ENCODE measurements around the gene TIGD6.

The TIGD6 gene

DNA sequence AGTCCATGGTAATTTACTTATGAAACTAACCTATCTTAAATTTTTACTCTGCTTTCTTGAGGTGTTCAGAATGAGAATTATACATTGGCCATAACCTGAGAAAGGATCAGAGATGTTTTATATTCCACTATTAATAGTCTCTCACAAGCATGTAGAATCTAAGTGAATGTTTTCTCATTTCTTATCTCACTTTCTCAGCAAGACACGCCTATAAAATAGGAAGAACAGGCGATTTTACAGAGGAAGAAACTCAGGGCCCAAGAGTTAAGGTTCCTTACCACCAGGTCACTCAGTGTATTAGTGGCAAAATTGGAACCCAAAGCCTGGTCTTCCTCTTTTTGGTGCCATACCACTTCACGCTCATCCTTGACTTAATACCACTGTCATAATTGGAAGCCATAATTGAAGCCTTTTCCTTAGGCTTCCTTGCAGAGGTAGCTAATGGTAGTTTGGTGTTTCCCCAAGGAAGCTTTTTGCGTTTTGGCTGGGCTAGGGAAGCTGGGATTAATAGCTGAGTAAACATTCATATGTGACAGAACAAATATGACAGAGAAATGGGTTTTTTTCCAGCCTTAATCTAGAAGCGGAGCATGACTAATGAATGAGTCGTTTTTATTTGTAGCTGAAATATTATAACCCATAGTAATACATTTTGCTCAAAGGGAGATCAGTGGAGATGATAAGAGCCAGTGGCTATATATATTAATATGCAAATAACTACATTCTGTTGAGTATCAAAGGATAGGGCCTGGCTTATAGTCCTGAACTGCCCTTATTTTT lies 17.0 kb upstream of the TIGD6 start:
- no peak for DNase-seq

DNA sequence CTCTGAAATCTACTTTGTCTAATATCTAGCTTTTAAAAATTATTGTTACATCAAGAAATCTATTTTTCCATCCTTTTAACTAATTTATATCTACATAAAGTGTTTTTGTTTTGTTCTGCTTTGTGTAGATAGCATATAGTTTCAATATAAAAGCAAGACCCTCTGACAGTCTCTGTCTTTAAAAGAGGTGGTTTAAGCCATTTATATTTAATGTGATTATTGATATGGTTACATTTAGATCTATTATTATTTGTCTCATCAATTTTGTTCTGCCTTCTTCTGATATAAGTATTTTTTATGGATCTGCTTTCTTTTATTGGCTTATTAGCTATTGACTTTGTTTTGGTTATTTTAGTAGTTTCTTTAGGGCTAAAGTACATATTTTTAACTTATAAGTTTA lies 16.1 kb upstream of the TIGD6 start:
- DNase-seq: no peak

DNA sequence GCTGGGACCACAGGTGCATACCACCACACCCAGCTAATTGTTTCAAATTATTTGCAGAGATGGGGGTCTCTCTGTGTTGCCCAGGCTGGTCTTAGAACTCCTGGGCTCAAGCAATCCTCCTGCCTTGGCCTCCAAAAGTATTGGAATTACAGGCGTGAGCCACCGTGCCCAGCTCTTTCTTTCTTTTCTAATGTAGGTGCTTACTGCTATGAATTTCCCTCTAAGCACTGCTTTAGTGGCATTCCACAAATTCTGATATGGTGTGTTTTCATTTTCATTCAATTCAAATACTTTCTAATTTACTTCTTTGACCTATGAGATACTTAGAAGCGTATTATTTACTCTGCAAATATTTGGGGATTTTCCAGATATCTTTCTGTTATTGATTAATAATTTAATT lies 15.0 kb upstream of the TIGD6 start:
- DNase-seq: no peak

DNA sequence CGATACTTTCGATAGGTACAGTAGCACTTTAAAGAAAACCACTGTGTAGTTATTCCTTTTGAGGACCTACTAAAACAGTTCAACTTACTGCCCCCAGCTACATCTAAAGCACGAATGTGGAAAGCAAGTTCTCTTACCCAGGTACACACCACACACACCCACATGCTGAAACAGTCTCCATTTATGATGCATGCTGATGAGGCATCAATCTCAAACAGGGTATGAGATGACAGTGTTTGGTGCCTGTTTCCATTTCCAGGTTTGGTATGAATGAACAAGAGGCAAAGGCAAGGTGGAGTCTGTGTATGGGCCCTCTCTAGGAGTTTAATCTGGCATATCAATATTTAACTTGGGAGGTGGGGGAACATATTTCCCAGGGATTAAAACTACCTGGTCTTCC lies 14.0 kb upstream of the TIGD6 start:
- no peak for DNase-seq

- DNase-seq: no peak
Measured at GRCh38 chr5:150013931-150014330, 13.5 kb upstream of the TIGD6 start.

GRCh38 chr5:150009671-150010387 lies 9.4 kb upstream of the TIGD6 start:
- DNase-seq: no peak

- DNase-seq: no peak
Measured at GRCh38 chr5:150007050-150007449, 6.6 kb upstream of the TIGD6 start.

DNA sequence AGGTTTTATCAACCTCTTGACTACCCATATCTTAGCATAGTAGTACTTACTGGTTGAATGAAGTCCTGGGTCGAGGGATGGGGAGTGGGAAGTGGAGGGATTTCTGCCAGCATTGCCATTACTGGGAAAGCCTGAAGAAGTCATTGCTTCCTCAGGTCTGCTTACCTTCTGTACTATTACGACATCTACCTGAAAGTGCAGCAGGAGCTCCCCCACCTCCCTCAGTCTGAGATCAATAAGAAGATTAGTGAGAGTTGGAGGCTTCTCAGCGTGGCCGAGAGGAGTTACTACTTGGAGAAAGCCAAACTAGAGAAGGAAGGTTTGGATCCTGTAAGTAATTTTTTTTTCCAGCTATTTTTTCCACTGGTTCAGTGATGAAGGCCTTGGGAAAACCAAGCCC lies 5.9 kb upstream of the TIGD6 start:
- DNase-seq: no peak

GRCh38 chr5:150001660-150002486 lies 1.4 kb upstream of the TIGD6 start:
- no peak for DNase-seq

DNA sequence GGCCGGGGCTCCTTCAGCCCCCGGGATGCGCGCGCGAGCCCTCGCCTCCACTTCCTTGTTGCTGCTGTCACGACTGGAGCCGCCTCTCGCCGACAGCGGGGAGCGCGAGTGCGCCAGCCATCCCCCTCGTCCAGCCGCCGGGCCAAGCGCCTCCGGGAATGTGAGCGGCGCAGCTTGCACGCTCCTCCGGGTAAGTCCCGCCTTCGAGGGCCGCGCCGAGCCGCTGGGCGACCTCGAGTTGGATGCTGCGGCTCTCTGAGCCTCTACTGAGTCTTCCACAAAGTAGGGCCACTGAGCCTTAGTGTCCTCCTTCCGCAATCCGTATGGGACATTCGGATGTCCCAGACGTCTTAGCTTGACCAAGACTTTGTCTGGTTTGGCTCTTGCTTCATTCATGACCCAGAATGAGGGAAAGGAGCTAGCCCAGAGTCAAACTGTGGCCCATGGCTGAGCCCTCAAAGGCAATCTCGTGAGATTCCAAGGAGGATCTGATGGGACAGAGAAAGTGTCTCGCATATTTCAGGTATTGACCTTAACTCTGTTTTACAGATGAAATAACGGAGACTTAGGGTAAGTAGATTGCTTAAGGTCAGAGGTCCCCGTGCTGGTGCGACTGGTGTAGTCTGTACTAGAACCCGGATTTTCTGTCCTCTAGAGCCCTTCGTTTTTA lies 671 bp upstream of the TIGD6 start:
- DNase-seq: no peak

- DNase-seq: no peak
Measured at GRCh38 chr5:149999866-150000255, 593 bp downstream of the TIGD6 start.

DNA sequence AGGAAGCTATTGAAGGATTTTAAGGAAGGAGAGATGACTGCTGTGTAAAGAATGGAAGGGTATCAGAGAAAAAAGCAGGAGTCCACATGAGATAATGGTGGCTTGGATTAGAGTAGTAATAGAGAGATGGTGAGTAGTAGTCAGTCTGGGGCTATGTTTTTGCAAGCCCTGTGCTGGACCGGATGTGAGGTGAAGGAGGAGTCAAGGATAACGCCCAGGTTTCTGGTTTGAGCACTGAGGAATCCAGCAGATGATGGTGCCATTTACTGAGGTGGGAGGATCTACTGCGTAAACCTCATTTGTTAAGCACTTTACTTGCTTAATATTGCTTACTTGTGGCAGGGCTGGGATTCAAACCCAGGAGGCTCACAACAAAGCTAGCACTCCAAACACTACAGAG lies 1.1 kb downstream of the TIGD6 start:
- DNase-seq: no peak

DNA sequence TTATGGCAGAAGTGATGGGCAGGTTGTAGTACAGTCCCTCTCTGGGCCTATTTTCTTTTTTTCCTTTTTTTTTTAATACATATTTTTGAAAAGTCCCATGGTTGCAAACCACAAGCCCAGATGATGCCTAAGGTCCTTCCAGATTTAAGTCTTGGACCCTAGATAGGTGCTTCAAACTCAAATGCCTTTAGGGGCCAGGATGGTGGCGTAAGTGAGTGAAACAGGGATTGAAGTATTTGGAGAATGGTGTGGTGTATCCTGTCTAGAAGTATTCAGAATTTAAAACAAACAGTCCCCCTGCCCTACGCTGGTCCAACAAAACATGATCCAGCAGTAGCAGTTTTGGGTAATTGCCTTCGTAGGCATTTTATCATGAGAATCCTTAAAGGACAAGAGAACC lies 2.2 kb downstream of the TIGD6 start:
- DNase-seq: no peak

GRCh38 chr5:149996205-149996890 lies 4.1 kb downstream of the TIGD6 start:
- no peak for DNase-seq

GRCh38 chr5:149995385-149996204 lies 4.9 kb downstream of the TIGD6 start:
- no peak for DNase-seq

- DNase-seq: no peak
Measured at GRCh38 chr5:149993471-149993870, 7.0 kb downstream of the TIGD6 start.

DNA sequence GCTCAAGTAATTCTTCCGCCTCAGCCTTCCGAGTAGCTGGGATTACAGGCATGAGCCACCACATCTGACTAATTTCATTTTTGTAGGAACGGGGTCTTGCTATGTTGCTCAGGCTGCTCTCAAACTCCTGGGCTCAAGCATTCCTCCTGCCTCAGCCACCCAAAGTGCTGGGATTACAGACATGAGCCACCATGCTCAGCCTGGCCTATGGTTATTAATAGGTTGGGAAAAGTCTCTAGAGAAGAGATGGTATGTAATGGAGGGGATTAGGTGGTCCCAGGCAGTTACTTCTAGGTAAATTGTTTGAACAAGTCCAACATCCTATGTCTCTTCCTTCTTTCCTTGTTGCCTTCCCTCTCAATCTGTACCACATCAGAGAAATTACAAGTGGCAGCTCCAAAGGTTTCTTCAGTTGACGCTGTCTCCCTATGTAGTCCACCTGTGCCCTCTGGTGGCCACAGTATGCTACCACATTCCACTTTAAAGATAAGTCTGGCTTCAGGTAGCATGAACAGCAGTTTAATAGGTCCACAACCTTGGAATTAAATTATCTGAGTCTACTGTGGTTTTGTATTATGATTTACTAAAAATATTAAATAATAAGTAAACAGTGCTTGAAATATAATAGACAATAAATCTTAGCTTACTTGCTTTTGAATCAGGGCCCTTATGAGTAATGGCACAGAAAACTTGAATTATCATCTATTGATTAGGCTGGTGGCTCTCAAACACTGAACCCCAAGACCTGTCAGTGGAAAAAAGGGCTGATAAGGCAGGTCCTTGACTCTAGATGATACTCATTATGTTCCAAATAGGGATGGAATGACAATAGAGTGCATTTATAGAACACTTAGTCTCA lies 9.7 kb downstream of the TIGD6 start:
- peak; percentile 31 for DNase-seq

DNA sequence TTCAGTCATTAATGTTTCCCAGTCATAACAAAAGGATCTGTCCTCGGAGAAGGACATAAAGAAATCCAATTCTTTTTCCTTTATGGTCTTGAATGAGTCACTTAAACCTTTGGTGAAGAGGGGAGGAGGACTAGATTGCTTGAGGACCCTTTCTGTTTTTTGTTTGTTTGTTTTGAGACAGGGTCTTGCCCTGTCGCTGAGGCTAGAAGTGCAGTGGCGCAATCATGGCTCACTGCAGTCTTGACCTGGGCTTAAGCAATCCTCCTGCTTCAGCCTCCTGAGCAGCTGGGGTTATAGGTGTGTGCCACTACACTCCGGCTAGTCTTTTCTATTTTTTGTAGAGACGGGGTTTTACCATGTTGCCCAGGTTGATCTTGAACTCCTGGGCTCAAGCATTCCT lies 12.3 kb downstream of the TIGD6 start:
- no peak for DNase-seq

GRCh38 chr5:149982505-149982904 lies 17.9 kb downstream of the TIGD6 start:
- no peak for DNase-seq

GRCh38 chr5:149981206-149981605 lies 19.2 kb downstream of the TIGD6 start:
- DNase-seq: no peak
